ENCODE measurements around the gene ZNF407.

DNA sequence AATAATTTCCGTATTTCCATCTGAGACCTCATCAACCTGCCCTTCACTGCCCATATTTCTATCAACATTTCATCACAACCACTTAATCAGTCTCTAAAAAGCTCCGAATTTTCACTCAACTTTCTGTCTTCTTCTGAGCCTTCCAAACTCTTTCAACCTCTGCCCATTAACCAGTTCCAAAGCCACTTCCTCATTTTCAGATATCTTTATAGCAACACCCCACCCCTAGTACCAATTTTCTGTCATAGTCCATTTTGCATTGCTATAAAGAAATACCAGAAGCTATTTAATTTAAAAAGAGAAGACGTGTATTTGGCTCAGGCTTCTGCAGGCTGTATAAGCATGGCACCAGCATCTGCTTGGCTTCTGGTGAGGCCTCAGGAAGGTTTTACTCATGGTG is 504.2 kb downstream of the ZNF407 start:
- TF ChIP-seq YY1 (IDR thresholded peaks at IDR 0.05; ENCODE audit: extremely low read depth, insufficient replicate concordance, low read depth, low read length) (no peak), POLR2A (IDR thresholded peaks at IDR 0.05; ENCODE audit: borderline replicate concordance, extremely low read depth, insufficient read depth, insufficient read length) (no peak)
- TF ChIP-seq, protein P1, sequence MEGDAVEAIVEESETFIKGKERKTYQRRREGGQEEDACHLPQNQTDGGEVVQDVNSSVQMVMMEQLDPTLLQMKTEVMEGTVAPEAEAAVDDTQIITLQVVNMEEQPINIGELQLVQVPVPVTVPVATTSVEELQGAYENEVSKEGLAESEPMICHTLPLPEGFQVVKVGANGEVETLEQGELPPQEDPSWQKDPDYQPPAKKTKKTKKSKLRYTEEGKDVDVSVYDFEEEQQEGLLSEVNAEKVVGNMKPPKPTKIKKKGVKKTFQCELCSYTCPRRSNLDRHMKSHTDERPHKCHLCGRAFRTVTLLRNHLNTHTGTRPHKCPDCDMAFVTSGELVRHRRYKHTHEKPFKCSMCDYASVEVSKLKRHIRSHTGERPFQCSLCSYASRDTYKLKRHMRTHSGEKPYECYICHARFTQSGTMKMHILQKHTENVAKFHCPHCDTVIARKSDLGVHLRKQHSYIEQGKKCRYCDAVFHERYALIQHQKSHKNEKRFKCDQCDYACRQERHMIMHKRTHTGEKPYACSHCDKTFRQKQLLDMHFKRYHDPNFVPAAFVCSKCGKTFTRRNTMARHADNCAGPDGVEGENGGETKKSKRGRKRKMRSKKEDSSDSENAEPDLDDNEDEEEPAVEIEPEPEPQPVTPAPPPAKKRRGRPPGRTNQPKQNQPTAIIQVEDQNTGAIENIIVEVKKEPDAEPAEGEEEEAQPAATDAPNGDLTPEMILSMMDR (IDR thresholded peaks at IDR 0.05 in 2 of 3, conservative IDR thresholded peaks at IDR 0.05 in 1 of 3; ENCODE audit: borderline replicate concordance in 1 of 3, insufficient read depth in 1 of 3, low read depth in 2 of 3, low read length in 2 of 3) = no peak
